ENCODE measurements around the gene SOCS4. TPM values are rescaled to one million over a fixed set of nuclear protein-coding genes. Genes with fewer than 3 reads are reported as not detected.
"Not testable (repeated sequence)": the region's sequence is repeated elsewhere in the genome, so short reads cannot be mapped to it uniquely, and the experiment has no call there.

SOCS4 gene
- total RNA-seq, 2 donors from 2014 or later, result 25.9 to 27.0 TPM

DNA sequence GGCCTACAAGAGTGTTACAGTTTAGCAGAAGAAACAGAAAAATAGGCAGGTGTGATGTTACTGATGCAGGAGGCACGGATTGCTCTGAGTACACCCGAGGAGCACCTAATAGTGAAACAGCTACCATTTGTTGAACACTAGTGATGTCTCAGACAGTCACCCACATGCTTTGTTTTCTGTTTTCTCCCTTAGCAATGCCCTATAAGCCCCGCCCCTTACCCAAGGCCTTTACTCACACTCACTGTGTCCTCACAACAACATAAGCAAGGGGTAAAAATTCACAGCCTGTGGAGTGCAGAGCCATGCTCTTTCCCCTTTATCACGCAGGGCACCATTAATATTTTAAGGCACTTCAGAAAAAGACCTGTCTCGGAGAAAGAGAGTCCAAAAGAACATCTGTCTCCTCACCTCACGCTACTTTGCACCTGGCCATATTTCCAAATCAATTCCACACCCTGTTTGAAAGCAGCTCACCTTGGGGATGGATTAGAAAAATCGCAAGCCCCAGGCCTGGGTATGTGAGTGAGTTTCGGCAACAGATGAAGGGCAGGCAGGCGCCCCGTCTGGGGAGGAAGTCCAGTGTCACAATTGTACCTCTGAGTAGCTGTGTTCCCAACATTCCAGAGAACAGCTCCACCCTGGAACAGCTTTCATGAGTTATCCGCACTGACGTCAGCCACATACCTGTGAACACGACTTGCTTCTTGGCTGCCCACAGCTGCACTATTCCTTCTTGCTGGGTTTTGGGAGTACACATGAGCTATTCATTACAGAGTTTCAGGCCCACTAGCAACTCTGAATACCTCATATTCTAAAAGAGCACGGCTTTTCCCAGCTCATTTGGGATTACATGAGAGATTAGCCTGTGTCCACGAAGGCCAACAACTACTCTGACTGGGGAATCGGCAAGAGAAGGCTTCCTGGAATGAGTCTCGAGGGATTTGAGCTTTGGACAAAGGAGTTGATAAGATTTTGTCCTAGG lies 50.4 kb downstream of the SOCS4 start:
- no peaks in the 10 kb centered on the region for H3K27me3 Mint-ChIP-seq (ENCODE audit: low read depth)
- H3K4me1 Mint-ChIP-seq (ENCODE audit: low read depth), result peaks cover 20% of the 10 kb centered on the region
- no peaks in the 10 kb centered on the region for H3K36me3 Mint-ChIP-seq (ENCODE audit: insufficient read depth in 2 of 2)
- ATAC-seq (replicated peaks in 1 of 2) (peak; percentile 79 to 82), DNase-seq (peak; percentile 46 to 48)
- H3K9me3 Mint-ChIP-seq, result no peaks in the 10 kb centered on the region
- H3K4me3 Mint-ChIP-seq, result no peak overlapping the region
- H3K27ac Mint-ChIP-seq, result no peak overlapping the region

DNA sequence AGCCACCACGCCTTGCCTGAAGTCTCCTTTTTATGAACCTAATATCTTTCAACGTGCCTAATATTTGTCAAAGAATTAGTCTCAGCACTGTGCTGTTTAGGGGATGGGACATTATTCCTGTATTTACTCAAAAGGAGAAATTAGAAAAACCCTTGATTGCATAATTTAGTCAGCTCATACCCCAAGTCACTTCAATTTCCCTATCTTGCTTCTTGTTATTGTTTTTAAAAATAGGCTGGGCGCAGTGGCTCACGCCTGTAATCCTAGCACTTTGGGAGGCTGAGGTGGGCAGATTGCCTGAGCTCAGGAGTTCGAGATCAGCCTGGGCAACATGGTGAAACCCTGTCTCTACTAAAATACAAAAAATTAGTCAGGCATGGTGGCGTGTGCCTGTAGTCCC lies 52.9 kb downstream of the SOCS4 start:
- H3K4me1 Mint-ChIP-seq (ENCODE audit: low read depth); DNase-seq; H3K36me3 Mint-ChIP-seq (ENCODE audit: insufficient read depth in 2 of 2); H3K4me3 Mint-ChIP-seq; H3K9me3 Mint-ChIP-seq; H3K27ac Mint-ChIP-seq; ATAC-seq (replicated peaks in 1 of 2); H3K27me3 Mint-ChIP-seq (ENCODE audit: low read depth): not testable (repeated sequence)

DNA sequence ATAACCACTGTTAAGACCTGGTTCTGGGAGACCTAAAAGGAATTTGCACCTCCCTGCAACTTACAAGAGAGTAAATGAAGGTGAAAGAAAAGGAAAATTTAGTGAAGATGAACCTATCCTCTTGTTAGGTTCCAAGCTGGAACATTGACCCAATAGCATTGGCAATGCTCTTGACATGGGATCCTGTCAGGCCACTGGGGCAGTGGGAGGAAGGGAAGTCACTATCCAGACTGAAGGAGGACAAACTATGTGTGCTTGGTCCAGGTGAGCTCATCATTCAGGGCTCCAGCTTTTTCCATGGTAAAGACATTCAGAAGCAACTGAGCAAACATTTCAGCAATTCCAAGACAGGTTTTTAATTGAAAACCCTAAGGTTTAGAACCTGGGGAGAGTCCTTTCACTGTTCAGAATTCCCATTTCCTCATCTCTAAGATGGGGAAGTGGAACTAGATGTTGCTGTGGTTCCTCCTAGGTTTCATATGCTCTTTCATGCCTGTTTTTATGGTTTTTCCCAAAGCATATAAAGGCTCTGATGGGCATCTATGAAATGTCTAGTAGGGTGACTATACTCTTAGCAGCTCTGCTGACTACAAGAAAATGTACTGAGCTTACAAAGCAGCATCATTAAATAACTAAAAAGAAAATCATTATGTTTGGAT lies 57.5 kb downstream of the SOCS4 start:
- no peak for ATAC-seq (replicated peaks in 1 of 2)
- H3K9me3 Mint-ChIP-seq, result no peaks in the 10 kb centered on the region
- H3K36me3 Mint-ChIP-seq (ENCODE audit: insufficient read depth in 2 of 2), result no peaks in the 10 kb centered on the region
- H3K4me1 Mint-ChIP-seq (ENCODE audit: low read depth), result no peaks in the 10 kb centered on the region
- no peak overlapping the region for H3K4me3 Mint-ChIP-seq
- no peak for DNase-seq
- no peak overlapping the region for H3K27ac Mint-ChIP-seq
- no peaks in the 10 kb centered on the region for H3K27me3 Mint-ChIP-seq (ENCODE audit: low read depth)

DNA sequence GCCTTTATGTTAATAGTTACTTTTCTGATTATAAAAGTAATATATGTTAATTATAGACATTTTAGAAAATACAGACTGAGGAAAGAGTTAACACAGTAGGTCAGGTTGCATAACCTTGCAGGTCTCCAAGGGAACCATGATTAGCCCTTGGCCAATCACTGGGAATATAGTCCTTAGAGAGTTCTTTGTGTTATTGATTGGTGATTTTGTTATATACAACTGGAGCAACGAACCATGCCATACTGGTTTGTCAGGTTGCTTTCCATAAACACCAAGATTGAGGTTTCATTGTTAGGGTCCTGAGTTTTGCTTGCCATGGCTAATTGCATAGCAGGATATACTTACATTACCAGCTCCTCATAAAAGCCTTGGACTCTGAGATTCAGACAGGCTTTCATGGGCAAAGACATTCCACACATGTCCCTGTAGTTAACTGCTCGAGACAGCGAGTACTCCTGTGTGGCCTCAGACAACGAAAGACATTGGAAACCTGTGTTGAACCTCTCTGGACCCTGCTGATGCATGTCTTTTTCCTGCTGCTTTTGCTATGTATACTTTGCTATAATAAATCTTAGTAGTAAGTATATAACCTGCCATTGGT lies 58.1 kb downstream of the SOCS4 start:
- ATAC-seq (replicated peaks in 1 of 2), result no peak
- Mint-ChIP-seq H3K27me3 (ENCODE audit: low read depth) (no peaks in the 10 kb centered on the region), H3K27ac (no peak overlapping the region), H3K4me3 (no peak overlapping the region), H3K4me1 (ENCODE audit: low read depth) (no peaks in the 10 kb centered on the region), H3K36me3 (ENCODE audit: insufficient read depth in 2 of 2) (no peaks in the 10 kb centered on the region), H3K9me3 (no peaks in the 10 kb centered on the region)
- no peak for DNase-seq

DNA sequence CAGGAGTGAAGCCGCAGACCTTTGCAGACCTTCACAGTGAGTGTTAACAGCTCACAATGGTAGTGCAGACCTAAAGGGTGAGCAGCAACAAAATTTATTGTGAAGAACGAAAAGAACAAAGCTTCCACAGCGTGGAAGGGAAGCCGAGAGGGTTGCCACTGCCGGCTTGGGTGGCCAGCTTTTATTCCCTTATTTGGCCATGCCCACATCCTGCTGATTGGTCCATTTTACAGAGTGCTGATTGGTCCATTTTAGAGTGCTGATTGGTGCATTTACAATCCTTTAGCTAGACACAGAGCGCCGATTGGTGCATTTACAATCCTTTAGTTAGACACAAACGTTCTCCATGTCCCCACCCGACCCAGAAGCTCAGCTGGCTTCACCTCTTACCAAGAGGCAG lies 59.9 kb downstream of the SOCS4 start:
- no peak for ATAC-seq (replicated peaks in 1 of 2)
- H3K27ac Mint-ChIP-seq, result no peak overlapping the region
- DNase-seq, result no peak
- H3K9me3 Mint-ChIP-seq, result no peaks in the 10 kb centered on the region
- no peak overlapping the region for H3K4me3 Mint-ChIP-seq
- H3K4me1 Mint-ChIP-seq (ENCODE audit: low read depth), result no peaks in the 10 kb centered on the region
- H3K36me3 Mint-ChIP-seq (ENCODE audit: insufficient read depth in 2 of 2), result no peaks in the 10 kb centered on the region
- H3K27me3 Mint-ChIP-seq (ENCODE audit: low read depth), result no peaks in the 10 kb centered on the region

DNA sequence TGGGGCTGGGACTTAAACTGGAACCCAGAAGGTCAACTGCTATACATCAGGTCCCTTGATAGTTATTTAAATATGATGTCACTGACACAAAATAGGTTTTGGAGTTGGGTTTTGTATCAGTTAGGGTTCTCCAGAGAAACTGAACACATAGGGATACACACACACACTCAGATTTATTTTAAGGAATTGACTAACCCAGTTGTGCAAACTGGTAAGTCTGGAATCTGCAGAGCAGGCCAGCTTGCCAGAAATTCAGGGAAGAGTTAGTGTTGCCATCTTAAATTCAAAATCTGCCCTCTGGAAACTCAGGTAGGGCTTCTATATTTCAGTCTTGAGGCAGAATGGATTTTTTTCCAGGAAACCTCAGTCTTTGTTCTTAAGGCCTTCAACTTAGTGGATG lies 61.3 kb downstream of the SOCS4 start:
- no peaks in the 10 kb centered on the region for H3K4me1 Mint-ChIP-seq (ENCODE audit: low read depth)
- H3K27me3 Mint-ChIP-seq (ENCODE audit: low read depth), result no peaks in the 10 kb centered on the region
- H3K9me3 Mint-ChIP-seq, result no peaks in the 10 kb centered on the region
- no peak for DNase-seq
- H3K27ac Mint-ChIP-seq, result no peak overlapping the region
- no peak overlapping the region for H3K4me3 Mint-ChIP-seq
- H3K36me3 Mint-ChIP-seq (ENCODE audit: insufficient read depth in 2 of 2), result no peaks in the 10 kb centered on the region
- ATAC-seq (replicated peaks in 1 of 2), result no peak

DNA sequence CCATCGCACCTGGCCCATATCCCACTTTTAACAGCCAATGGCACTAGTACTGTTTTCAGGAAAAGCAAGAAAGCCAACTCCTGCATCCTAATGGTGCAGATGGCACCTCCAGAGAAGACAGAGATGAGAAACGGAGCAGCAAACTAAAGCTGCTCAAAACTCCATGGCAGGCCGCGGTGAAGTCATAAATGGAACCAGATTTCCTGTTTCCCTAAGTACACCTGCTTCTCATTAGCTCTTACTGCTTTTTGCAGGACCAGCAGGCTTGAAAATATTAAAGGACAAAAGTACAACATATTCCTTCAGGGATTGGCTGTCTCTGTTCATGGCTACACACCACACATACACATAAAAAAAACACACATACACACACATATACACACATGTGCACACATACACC lies 65.3 kb downstream of the SOCS4 start:
- Mint-ChIP-seq H3K27ac (no peak overlapping the region), H3K36me3 (ENCODE audit: insufficient read depth in 2 of 2) (no peaks in the 10 kb centered on the region), H3K4me3 (no peak overlapping the region), H3K4me1 (ENCODE audit: low read depth) (peaks cover 6% of the 10 kb centered on the region), H3K9me3 (no peaks in the 10 kb centered on the region), H3K27me3 (ENCODE audit: low read depth) (no peaks in the 10 kb centered on the region)
- ATAC-seq (replicated peaks in 1 of 2), result no peak
- DNase-seq, result no peak

DNA sequence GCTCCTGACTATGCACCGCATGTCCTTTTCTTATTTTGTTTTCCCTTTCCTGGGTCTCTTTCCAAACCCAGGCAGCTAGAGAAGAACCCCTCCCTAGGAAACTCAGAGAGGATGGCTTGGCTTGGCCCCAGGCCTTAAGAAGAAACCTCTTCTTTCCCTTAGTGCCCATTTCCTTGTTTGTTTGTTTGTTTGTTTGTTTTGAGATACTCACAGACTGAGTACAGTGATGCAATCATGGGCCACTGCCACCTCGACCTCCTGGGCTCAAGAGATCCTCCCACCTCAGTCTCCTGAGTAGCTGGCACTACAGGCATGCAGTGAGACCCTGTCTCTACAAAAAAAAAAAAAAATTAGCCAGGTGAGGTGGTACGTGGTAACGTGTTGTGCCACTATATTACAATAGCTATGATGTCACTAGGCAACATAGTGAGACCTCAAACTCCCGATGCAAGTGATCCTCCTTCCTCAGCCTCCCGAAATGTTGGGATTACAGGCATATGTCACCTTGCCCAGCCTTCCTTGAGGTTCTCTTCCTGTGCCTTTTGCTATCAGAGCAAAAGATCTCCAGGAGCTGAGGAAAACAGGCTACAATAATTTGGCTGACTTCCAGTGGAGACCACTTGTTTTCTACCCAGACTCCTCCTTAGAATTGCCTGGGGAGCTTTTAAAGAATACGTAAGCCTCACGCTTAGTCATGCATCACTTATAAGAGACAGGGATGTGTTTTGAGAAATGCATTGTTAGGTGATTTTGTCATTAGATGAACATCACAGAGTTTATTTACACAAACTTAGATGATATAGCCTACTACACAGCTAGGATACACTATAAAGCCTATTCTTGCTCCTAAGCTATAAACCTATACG lies 67.5 kb downstream of the SOCS4 start:
- ATAC-seq (replicated peaks in 1 of 2) (no peak), DNase-seq (no peak)
- no peak overlapping the region for H3K4me3 Mint-ChIP-seq
- peaks cover 0 to 1% of the 10 kb centered on the region in 2 donors for H3K36me3 Mint-ChIP-seq (ENCODE audit: insufficient read depth in 2 of 2)
- H3K4me1 Mint-ChIP-seq (ENCODE audit: low read depth), result peaks cover 25% of the 10 kb centered on the region
- no peaks in the 10 kb centered on the region for H3K9me3 Mint-ChIP-seq
- no peaks in the 10 kb centered on the region for H3K27me3 Mint-ChIP-seq (ENCODE audit: low read depth)
- no peak overlapping the region for H3K27ac Mint-ChIP-seq

DNA sequence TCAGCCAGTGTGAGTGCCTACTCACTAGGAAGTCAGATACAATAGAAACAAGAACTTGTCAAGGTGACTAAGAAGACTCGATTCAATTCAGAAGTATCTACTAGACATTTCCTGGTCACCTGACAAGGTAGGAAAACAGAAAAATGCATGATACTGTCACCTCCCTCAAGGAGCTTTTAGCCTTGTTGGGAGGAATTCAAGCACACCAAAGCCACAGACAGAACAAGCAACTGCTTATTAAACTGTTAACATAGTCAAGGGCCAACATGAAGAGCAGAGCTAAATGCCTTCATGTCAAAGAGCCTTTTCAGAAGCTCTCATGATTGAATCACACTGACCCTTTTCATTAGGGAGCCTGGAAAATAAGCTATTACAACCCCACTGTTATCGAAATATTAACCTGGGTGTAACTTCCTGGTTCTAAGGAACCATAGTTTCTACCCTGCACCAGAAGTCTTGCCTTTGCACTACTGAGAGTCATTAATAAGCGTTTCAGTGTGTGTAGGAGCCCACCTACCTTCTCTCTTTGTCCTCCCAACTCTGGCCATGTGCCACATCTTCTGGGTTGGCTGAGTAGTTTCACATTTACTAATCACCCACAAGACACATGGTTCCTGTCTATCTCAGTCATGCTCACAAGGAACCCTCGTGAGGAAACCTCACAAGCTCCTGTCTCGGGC lies 71.0 kb downstream of the SOCS4 start:
- Mint-ChIP-seq H3K27ac (peak overlapping the region; percentile 49), H3K27me3 (ENCODE audit: low read depth) (no peaks in the 10 kb centered on the region), H3K4me3 (peak overlapping the region; percentile 51 to 59), H3K4me1 (ENCODE audit: low read depth) (peaks cover 43% of the 10 kb centered on the region), H3K36me3 (ENCODE audit: insufficient read depth in 2 of 2) (peaks cover 0 to 1% of the 10 kb centered on the region in 2 donors), H3K9me3 (no peaks in the 10 kb centered on the region)
- peak; percentile 78 to 81 for DNase-seq
- ATAC-seq (replicated peaks in 1 of 2), result peak; percentile 78 to 80

DNA sequence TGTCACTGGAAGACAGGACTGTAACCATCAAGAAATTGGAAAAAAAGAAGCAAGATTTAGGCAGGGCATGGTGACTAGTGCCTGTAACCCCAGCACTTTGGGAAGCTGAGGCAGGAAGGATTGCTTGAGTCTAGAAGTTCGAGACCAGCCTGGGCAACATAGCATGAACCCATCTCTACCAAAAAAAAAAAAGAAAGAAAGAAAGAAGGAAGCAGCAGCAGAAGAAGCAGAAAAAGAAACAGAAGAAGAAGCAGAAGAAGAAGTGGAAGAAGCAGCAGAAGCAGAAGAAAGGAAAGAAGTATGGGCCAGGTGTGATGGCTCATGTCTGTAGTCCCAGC lies 71.5 kb downstream of the SOCS4 start:
- H3K4me3 Mint-ChIP-seq, result peak overlapping the region; percentile 51 to 59
- H3K27ac Mint-ChIP-seq, result peak overlapping the region; percentile 49
- no peaks in the 10 kb centered on the region for H3K27me3 Mint-ChIP-seq (ENCODE audit: low read depth)
- ATAC-seq (replicated peaks in 1 of 2) (no peak), DNase-seq (no peak)
- peaks cover 0 to 1% of the 10 kb centered on the region in 2 donors for H3K36me3 Mint-ChIP-seq (ENCODE audit: insufficient read depth in 2 of 2)
- H3K9me3 Mint-ChIP-seq, result no peaks in the 10 kb centered on the region
- peaks cover 48% of the 10 kb centered on the region for H3K4me1 Mint-ChIP-seq (ENCODE audit: low read depth)
